Endothelial cell (in vitro differentiated cells): ENCODE measurements around the gene RAB22A. TPM values are rescaled to one million over a fixed set of nuclear protein-coding genes. Genes with fewer than 3 reads are reported as not detected.

ENCODE experiments used
- DNase-seq: peaks from one replicate; pipeline ENCODE4 v3.0.0; 2021; ENCODE audit warnings: low spot score
- H3K27ac Mint-ChIP-seq: one replicate; pipeline ENCODE4 v1.8.0; 2021; ENCODE audit warnings: mixed read lengths, inconsistent platforms; ENCODE audit not compliant: unreplicated experiment
- H3K27me3 Mint-ChIP-seq: one replicate; pipeline ENCODE4 v1.8.0; 2021; ENCODE audit warnings: mild to moderate bottlenecking, moderate library complexity, mixed read lengths, inconsistent platforms; ENCODE audit not compliant: unreplicated experiment
- H3K36me3 Mint-ChIP-seq: one replicate; pipeline ENCODE4 v1.8.0; 2021; ENCODE audit warnings: mild to moderate bottlenecking, low read depth, mixed read lengths, inconsistent platforms; ENCODE audit not compliant: unreplicated experiment
- H3K4me1 Mint-ChIP-seq: one replicate; pipeline ENCODE4 v1.8.0; 2021; ENCODE audit warnings: mild to moderate bottlenecking, mixed read lengths, inconsistent platforms; ENCODE audit not compliant: unreplicated experiment
- H3K4me3 Mint-ChIP-seq: one replicate; pipeline ENCODE4 v1.8.0; 2021; ENCODE audit warnings: mild to moderate bottlenecking, mixed read lengths, inconsistent platforms; ENCODE audit not compliant: unreplicated experiment
- H3K9me3 Mint-ChIP-seq: one replicate; pipeline ENCODE4 v1.8.0; 2021; ENCODE audit warnings: mixed read lengths, inconsistent platforms; ENCODE audit not compliant: unreplicated experiment
- CTCF ChIP-seq: fragments of 200-600 bp; sonication (generic); IDR thresholded peaks from one replicate; pipeline ENCODE4 v1.5.0; 2021; ENCODE audit warnings: antibody characterized with exemption; ENCODE audit not compliant: unreplicated experiment
- total RNA-seq: library from RNA; stranded (reverse); fragmentation: NEBNext Ultra II Directional; extraction: Animal tissue kit (Norgen Biotek cat#: 25700); gene quantifications from one replicate; pipeline ENCODE4 v1.2.1, GENCODE V29; 2021; ENCODE audit not compliant: unreplicated experiment

RAB22A gene
- total RNA-seq, 1 donor from 2014 or later: 14.2 TPM

- TF ChIP-seq CTCF: no peak
- DNase-seq: no peak
- Mint-ChIP-seq H3K27me3 (peaks cover 6% of the 10 kb centered on the region), H3K36me3 (peaks cover 12% of the 10 kb centered on the region), H3K4me3 (no peak overlapping the region), H3K4me1 (peaks cover 51% of the 10 kb centered on the region), H3K9me3 (no peaks in the 10 kb centered on the region), H3K27ac (no peak overlapping the region)
Measured at GRCh38 chr20:58307270-58307669, 2.2 kb upstream of the RAB22A start.

- peaks cover 13% of the 10 kb centered on the region for H3K36me3 Mint-ChIP-seq
- peak overlapping the region; percentile 91 for H3K4me3 Mint-ChIP-seq
- peaks cover 42% of the 10 kb centered on the region for H3K4me1 Mint-ChIP-seq
- H3K27me3 Mint-ChIP-seq: peaks cover 8% of the 10 kb centered on the region
- H3K9me3 Mint-ChIP-seq: no peaks in the 10 kb centered on the region
- TF ChIP-seq CTCF: no peak
- no peak for DNase-seq
- no peak overlapping the region for H3K27ac Mint-ChIP-seq
Measured at GRCh38 chr20:58308290-58308679, 1.2 kb upstream of the RAB22A start.

- H3K36me3 Mint-ChIP-seq: peaks cover 17% of the 10 kb centered on the region
- no peaks in the 10 kb centered on the region for H3K9me3 Mint-ChIP-seq
- no peak for TF ChIP-seq CTCF
- peak overlapping the region; percentile 91 for H3K4me3 Mint-ChIP-seq
- H3K27ac Mint-ChIP-seq: no peak overlapping the region
- H3K27me3 Mint-ChIP-seq: peaks cover 9% of the 10 kb centered on the region
- peaks cover 37% of the 10 kb centered on the region for H3K4me1 Mint-ChIP-seq
- DNase-seq: peak; percentile 21
Measured at GRCh38 chr20:58308680-58309527, 611 bp upstream of the RAB22A start.

GRCh38 chr20:58310291-58310782 lies 822 bp downstream of the RAB22A start:
- Mint-ChIP-seq H3K27ac (peak overlapping the region; percentile 86), H3K27me3 (peaks cover 14% of the 10 kb centered on the region), H3K4me1 (peaks cover 26% of the 10 kb centered on the region), H3K9me3 (no peaks in the 10 kb centered on the region), H3K36me3 (peaks cover 22% of the 10 kb centered on the region), H3K4me3 (peak overlapping the region; percentile 94)
- TF ChIP-seq CTCF: no peak
- DNase-seq: no peak

GRCh38 chr20:58312836-58313235 lies 3.3 kb downstream of the RAB22A start:
- H3K36me3 Mint-ChIP-seq: peaks cover 38% of the 10 kb centered on the region
- H3K9me3 Mint-ChIP-seq: no peaks in the 10 kb centered on the region
- DNase-seq: no peak
- no peak overlapping the region for H3K4me3 Mint-ChIP-seq
- H3K4me1 Mint-ChIP-seq: peaks cover 20% of the 10 kb centered on the region
- H3K27me3 Mint-ChIP-seq: peaks cover 14% of the 10 kb centered on the region
- no peak for TF ChIP-seq CTCF
- H3K27ac Mint-ChIP-seq: no peak overlapping the region
